Measurements from ENCODE around the gene FREM2. TPM values are rescaled to one million over a fixed set of nuclear protein-coding genes. Genes with fewer than 3 reads are reported as not detected.

FREM2 gene
- total and polyA plus RNA-seq, 2 experiments from 2014 or later = 6.1 to 51.4 TPM

- TF ChIP-seq, protein P1, sequence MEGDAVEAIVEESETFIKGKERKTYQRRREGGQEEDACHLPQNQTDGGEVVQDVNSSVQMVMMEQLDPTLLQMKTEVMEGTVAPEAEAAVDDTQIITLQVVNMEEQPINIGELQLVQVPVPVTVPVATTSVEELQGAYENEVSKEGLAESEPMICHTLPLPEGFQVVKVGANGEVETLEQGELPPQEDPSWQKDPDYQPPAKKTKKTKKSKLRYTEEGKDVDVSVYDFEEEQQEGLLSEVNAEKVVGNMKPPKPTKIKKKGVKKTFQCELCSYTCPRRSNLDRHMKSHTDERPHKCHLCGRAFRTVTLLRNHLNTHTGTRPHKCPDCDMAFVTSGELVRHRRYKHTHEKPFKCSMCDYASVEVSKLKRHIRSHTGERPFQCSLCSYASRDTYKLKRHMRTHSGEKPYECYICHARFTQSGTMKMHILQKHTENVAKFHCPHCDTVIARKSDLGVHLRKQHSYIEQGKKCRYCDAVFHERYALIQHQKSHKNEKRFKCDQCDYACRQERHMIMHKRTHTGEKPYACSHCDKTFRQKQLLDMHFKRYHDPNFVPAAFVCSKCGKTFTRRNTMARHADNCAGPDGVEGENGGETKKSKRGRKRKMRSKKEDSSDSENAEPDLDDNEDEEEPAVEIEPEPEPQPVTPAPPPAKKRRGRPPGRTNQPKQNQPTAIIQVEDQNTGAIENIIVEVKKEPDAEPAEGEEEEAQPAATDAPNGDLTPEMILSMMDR (IDR thresholded peaks at IDR 0.05; ENCODE audit: low read depth, low read length) = no peak
- Histone ChIP-seq H3K4me1 (ENCODE audit: low read depth) (peaks cover 3% of the 10 kb centered on the region), H3K27ac (no peak overlapping the region), H3K4me3 (no peak overlapping the region), H3K36me3 (no peaks in the 10 kb centered on the region), H3K9me3 (ENCODE audit: low read depth) (no peaks in the 10 kb centered on the region), H3K27me3 (no peaks in the 10 kb centered on the region)
- DNase-seq (ENCODE audit: low read depth in 1 of 2, low spot score in 1 of 2) = no peak
Observed at GRCh38 chr13:38671980-38672379, 14.9 kb upstream of the FREM2 start.

DNA sequence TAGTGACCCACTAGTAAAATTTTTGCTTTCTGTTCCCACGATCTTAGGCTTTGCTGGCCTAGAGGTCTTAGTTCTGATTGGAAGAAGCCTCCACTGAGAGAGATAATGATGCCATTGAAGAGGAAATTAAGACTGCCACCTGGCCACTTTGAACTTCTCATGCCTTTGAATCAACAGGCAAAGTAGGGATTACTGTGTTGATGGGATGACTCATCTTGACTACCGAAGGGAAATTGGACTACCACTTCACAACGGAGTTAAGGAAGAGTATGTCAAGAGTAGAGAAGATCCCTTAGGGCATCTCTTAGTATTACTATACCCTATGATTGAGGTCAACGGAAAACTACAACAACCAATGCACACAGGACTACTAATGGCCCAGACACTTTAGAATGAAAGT, 12.7 kb upstream of the FREM2 start:
- H3K9me3 ChIP-seq (ENCODE audit: low read depth) = no peaks in the 10 kb centered on the region
- no peak for DNase-seq (ENCODE audit: low read depth in 1 of 2, low spot score in 1 of 2)
- H3K27me3 ChIP-seq = no peaks in the 10 kb centered on the region
- H3K4me3 ChIP-seq = no peak overlapping the region
- no peak overlapping the region for H3K27ac ChIP-seq
- no peaks in the 10 kb centered on the region for H3K4me1 ChIP-seq (ENCODE audit: low read depth)
- no peaks in the 10 kb centered on the region for H3K36me3 ChIP-seq
- TF ChIP-seq, protein P1 (IDR thresholded peaks at IDR 0.05; ENCODE audit: low read depth, low read length) = no peak

GRCh38 chr13:38680912-38681311, 6.0 kb upstream of the FREM2 start:
- H3K4me1 ChIP-seq (ENCODE audit: low read depth) = peaks cover 15% of the 10 kb centered on the region

DNA sequence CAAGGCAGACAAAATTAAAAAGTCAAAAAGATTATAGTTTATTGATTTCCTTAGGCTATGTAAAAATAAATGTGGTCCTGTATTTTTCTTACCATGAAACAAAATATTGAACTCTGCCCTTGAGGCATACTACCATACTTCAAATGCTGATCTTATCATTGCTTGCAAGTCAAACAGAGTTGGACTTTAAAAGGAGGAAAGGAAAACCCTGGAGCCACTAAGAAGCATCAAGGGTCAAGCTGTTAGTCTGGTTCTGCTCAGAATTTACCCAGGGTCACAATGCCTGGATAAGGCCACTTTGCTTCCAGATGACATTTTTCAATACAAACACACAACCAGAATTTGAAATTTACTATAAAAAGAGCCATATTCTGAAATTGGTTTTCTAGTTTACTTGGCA, 2.2 kb upstream of the FREM2 start:
- Histone ChIP-seq H3K36me3 (no peaks in the 10 kb centered on the region), H3K27ac (no peak overlapping the region), H3K27me3 (peaks cover 11% of the 10 kb centered on the region), H3K4me1 (ENCODE audit: low read depth) (peaks cover 15% of the 10 kb centered on the region), H3K9me3 (ENCODE audit: low read depth) (no peaks in the 10 kb centered on the region), H3K4me3 (no peak overlapping the region)
- DNase-seq (ENCODE audit: low read depth in 1 of 2, low spot score in 1 of 2) = peak in 1 of 2 donors; percentile 31
- TF ChIP-seq, protein P1 (IDR thresholded peaks at IDR 0.05; ENCODE audit: low read depth, low read length) = no peak

More at GRCh38 chr13:38680912-38681311, 6.0 kb upstream of the FREM2 start:
- TF ChIP-seq, protein P1 (IDR thresholded peaks at IDR 0.05; ENCODE audit: low read depth, low read length) = no peak
- no peak for DNase-seq (ENCODE audit: low read depth in 1 of 2, low spot score in 1 of 2)
- Histone ChIP-seq H3K27ac (no peak overlapping the region), H3K4me3 (no peak overlapping the region), H3K9me3 (ENCODE audit: low read depth) (no peaks in the 10 kb centered on the region), H3K27me3 (no peaks in the 10 kb centered on the region), H3K36me3 (no peaks in the 10 kb centered on the region)

- peak in 1 of 2 donors; percentile 20 for DNase-seq (ENCODE audit: low read depth in 1 of 2, low spot score in 1 of 2)
- Histone ChIP-seq H3K4me1 (ENCODE audit: low read depth) (peaks cover 15% of the 10 kb centered on the region), H3K9me3 (ENCODE audit: low read depth) (no peaks in the 10 kb centered on the region), H3K27me3 (peaks cover 11% of the 10 kb centered on the region), H3K4me3 (peak overlapping the region; percentile 64), H3K27ac (peak overlapping the region; percentile 56), H3K36me3 (no peaks in the 10 kb centered on the region)
- TF ChIP-seq, protein P1 (IDR thresholded peaks at IDR 0.05; ENCODE audit: low read depth, low read length) = no peak
Observed at GRCh38 chr13:38685431-38685830, 1.4 kb upstream of the FREM2 start.

All from cardiac muscle cell (in vitro differentiated cells and primary cell).